ENCODE measurements around the gene NGEF.

NGEF gene

GRCh38 chr2:232870766-232871371, 142.2 kb downstream of the NGEF start:
- H3K4me3 ChIP-seq (ENCODE audit: control insufficient read depth in 1 of 7, extremely low read depth in 1 of 7, insufficient read depth in 4 of 7, low read depth in 2 of 7, low read length in 6 of 7), result no peak overlapping the region
- DNase-seq, result no peak
- ChIA-PET POLR2A (interaction anchor here (0.6 kb wide), 1 partner anchor 42 kb away, joined by 5 read pairs; no protein-coding TSS in a partner anchor), CTCF (interaction anchor here (1.2 to 1.4 kb wide), 2 partner anchors 8 to 17 kb away, joined by 3 read pairs; no protein-coding TSS in a partner anchor)
- H3K9me3 ChIP-seq (ENCODE audit: control extremely low read depth in 1 of 5, control insufficient read depth in 4 of 5, insufficient read depth in 2 of 5, low read depth in 1 of 5, low read length in 4 of 5), result no peaks in the 10 kb centered on the region
- peaks cover 0 to 2% (median 0%) of the 10 kb centered on the region in 4 experiments for H3K36me3 ChIP-seq (ENCODE audit: control insufficient read depth in 4 of 4, insufficient read depth in 4 of 4, low read length in 3 of 4)
- peaks cover 0 to 14% (median 2%) of the 10 kb centered on the region in 5 experiments for H3K27me3 ChIP-seq (replicated peaks in 2 of 5; ENCODE audit: control insufficient read depth in 4 of 5, insufficient read depth in 5 of 5, low read length in 4 of 5)
- no peak overlapping the region for H3K27ac ChIP-seq (ENCODE audit: insufficient read depth in 1 of 2, low read depth in 1 of 2, low read length in 2 of 2, poor library complexity in 1 of 2, severe bottlenecking in 2 of 2)
- WGBS (ENCODE audit: insufficient coverage), result 97% methylated on average over 16 of the region's 17 CpGs
- peaks cover 0 to 21% (median 9%) of the 10 kb centered on the region in 4 experiments for H3K4me1 ChIP-seq (ENCODE audit: control extremely low read depth in 1 of 4, control insufficient read depth in 4 of 4, insufficient read depth in 4 of 4, low read length in 3 of 4)

- no peak within 1 kb of the TSS for H3K4me3 ChIP-seq (ENCODE audit: control insufficient read depth in 1 of 7, extremely low read depth in 1 of 7, insufficient read depth in 4 of 7, low read depth in 2 of 7, low read length in 6 of 7)
- H3K4me1 ChIP-seq (ENCODE audit: control extremely low read depth in 1 of 4, control insufficient read depth in 4 of 4, insufficient read depth in 4 of 4, low read length in 3 of 4), result peaks cover 0 to 14% (median 5%) of the 10 kb centered on the region in 4 experiments
- POLR2A ChIA-PET, result interaction anchor here (0.6 kb wide), 1 partner anchor 42 kb away, joined by 5 read pairs; no protein-coding TSS in a partner anchor
- CTCF ChIA-PET, result interaction anchor here (1.2 to 1.4 kb wide), 2 partner anchors 7 to 16 kb away, joined by 3 read pairs; no protein-coding TSS in a partner anchor
- WGBS (ENCODE audit: insufficient coverage), result 94% methylated on average over 16 of the region's 21 CpGs
- H3K27me3 ChIP-seq (replicated peaks in 2 of 5; ENCODE audit: control insufficient read depth in 4 of 5, insufficient read depth in 5 of 5, low read length in 4 of 5), result peaks cover 0 to 8% (median under 1%) of the 10 kb centered on the region in 5 experiments
- peaks cover 0 to 2% (median 0%) of the 10 kb centered on the region in 4 experiments for H3K36me3 ChIP-seq (ENCODE audit: control insufficient read depth in 4 of 4, insufficient read depth in 4 of 4, low read length in 3 of 4)
- no peaks in the 10 kb centered on the region for H3K9me3 ChIP-seq (ENCODE audit: control extremely low read depth in 1 of 5, control insufficient read depth in 4 of 5, insufficient read depth in 2 of 5, low read depth in 1 of 5, low read length in 4 of 5)
- H3K27ac ChIP-seq (ENCODE audit: insufficient read depth in 1 of 2, low read depth in 1 of 2, low read length in 2 of 2, poor library complexity in 1 of 2, severe bottlenecking in 2 of 2), result no peak within 1 kb of the TSS
- DNase-seq, result no peak
Measured at GRCh38 chr2:232870018-232870765, 142.9 kb downstream of the NGEF start, which contains the start of gene SNORC. Gene SNORC (plus strand): TSS chr2:232870264. CDS start chr2:232870342, 78 bp downstream.

- Histone ChIP-seq H3K9me3 (ENCODE audit: control extremely low read depth in 1 of 5, control insufficient read depth in 4 of 5, insufficient read depth in 2 of 5, low read depth in 1 of 5, low read length in 4 of 5) (no peaks in the 10 kb centered on the region), H3K4me1 (ENCODE audit: control extremely low read depth in 1 of 4, control insufficient read depth in 4 of 4, insufficient read depth in 4 of 4, low read length in 3 of 4) (peaks cover 0 to 14% (median 5%) of the 10 kb centered on the region in 4 experiments), H3K27ac (ENCODE audit: insufficient read depth in 1 of 2, low read depth in 1 of 2, low read length in 2 of 2, poor library complexity in 1 of 2, severe bottlenecking in 2 of 2) (no peak overlapping the region), H3K27me3 (replicated peaks in 2 of 5; ENCODE audit: control insufficient read depth in 4 of 5, insufficient read depth in 5 of 5, low read length in 4 of 5) (no peaks in the 10 kb centered on the region), H3K4me3 (ENCODE audit: control insufficient read depth in 1 of 7, extremely low read depth in 1 of 7, insufficient read depth in 4 of 7, low read depth in 2 of 7, low read length in 6 of 7) (no peak overlapping the region), H3K36me3 (ENCODE audit: control insufficient read depth in 4 of 4, insufficient read depth in 4 of 4, low read length in 3 of 4) (peaks cover 0 to 2% (median 0%) of the 10 kb centered on the region in 4 experiments)
- 96% methylated on average over 13 of the region's 15 CpGs for WGBS (ENCODE audit: insufficient coverage)
- no peak for DNase-seq
- ChIA-PET CTCF (no interaction called here), POLR2A (no interaction called here)
Measured at GRCh38 chr2:232869138-232870017, 143.7 kb downstream of the NGEF start.

- no CpG with 5 or more reads among the region's 4 CpGs for WGBS (ENCODE audit: insufficient coverage)
- CTCF ChIA-PET, result no interaction called here
- H3K27me3 ChIP-seq (replicated peaks in 2 of 5; ENCODE audit: control insufficient read depth in 4 of 5, insufficient read depth in 5 of 5, low read length in 4 of 5), result no peaks in the 10 kb centered on the region
- peaks cover 0 to 2% (median 0%) of the 10 kb centered on the region in 4 experiments for H3K4me1 ChIP-seq (ENCODE audit: control extremely low read depth in 1 of 4, control insufficient read depth in 4 of 4, insufficient read depth in 4 of 4, low read length in 3 of 4)
- no peak for DNase-seq
- POLR2A ChIA-PET, result interaction anchor here (0.8 kb wide), 1 partner anchor 13 kb away, joined by 3 read pairs; no protein-coding TSS in a partner anchor
- no peaks in the 10 kb centered on the region for H3K9me3 ChIP-seq (ENCODE audit: control extremely low read depth in 1 of 5, control insufficient read depth in 4 of 5, insufficient read depth in 2 of 5, low read depth in 1 of 5, low read length in 4 of 5)
- H3K27ac ChIP-seq (ENCODE audit: insufficient read depth in 1 of 2, low read depth in 1 of 2, low read length in 2 of 2, poor library complexity in 1 of 2, severe bottlenecking in 2 of 2), result no peak overlapping the region
- H3K4me3 ChIP-seq (ENCODE audit: control insufficient read depth in 1 of 7, extremely low read depth in 1 of 7, insufficient read depth in 4 of 7, low read depth in 2 of 7, low read length in 6 of 7), result no peak overlapping the region
- peaks cover 0 to 6% (median 3%) of the 10 kb centered on the region in 4 experiments for H3K36me3 ChIP-seq (ENCODE audit: control insufficient read depth in 4 of 4, insufficient read depth in 4 of 4, low read length in 3 of 4)
Measured at GRCh38 chr2:232866104-232866503, 147.0 kb downstream of the NGEF start.

- WGBS (ENCODE audit: insufficient coverage), result no CpG with 5 or more reads among the region's 1 CpG
- no peaks in the 10 kb centered on the region for H3K9me3 ChIP-seq (ENCODE audit: control extremely low read depth in 1 of 5, control insufficient read depth in 4 of 5, insufficient read depth in 2 of 5, low read depth in 1 of 5, low read length in 4 of 5)
- no peaks in the 10 kb centered on the region for H3K4me1 ChIP-seq (ENCODE audit: control extremely low read depth in 1 of 4, control insufficient read depth in 4 of 4, insufficient read depth in 4 of 4, low read length in 3 of 4)
- H3K36me3 ChIP-seq (ENCODE audit: control insufficient read depth in 4 of 4, insufficient read depth in 4 of 4, low read length in 3 of 4), result peaks cover 0 to 12% (median 7%) of the 10 kb centered on the region in 4 experiments
- CTCF ChIA-PET, result interaction anchor here (0.6 kb wide), 1 partner anchor 937 kb away, joined by 3 read pairs; no protein-coding TSS in a partner anchor
- no peak overlapping the region for H3K27ac ChIP-seq (ENCODE audit: insufficient read depth in 1 of 2, low read depth in 1 of 2, low read length in 2 of 2, poor library complexity in 1 of 2, severe bottlenecking in 2 of 2)
- H3K4me3 ChIP-seq (ENCODE audit: control insufficient read depth in 1 of 7, extremely low read depth in 1 of 7, insufficient read depth in 4 of 7, low read depth in 2 of 7, low read length in 6 of 7), result no peak overlapping the region
- no peaks in the 10 kb centered on the region for H3K27me3 ChIP-seq (replicated peaks in 2 of 5; ENCODE audit: control insufficient read depth in 4 of 5, insufficient read depth in 5 of 5, low read length in 4 of 5)
- DNase-seq, result no peak
- POLR2A ChIA-PET, result no interaction called here
Measured at GRCh38 chr2:232865165-232865564, 147.9 kb downstream of the NGEF start.

- H3K27ac ChIP-seq (ENCODE audit: insufficient read depth in 1 of 2, low read depth in 1 of 2, low read length in 2 of 2, poor library complexity in 1 of 2, severe bottlenecking in 2 of 2), result no peak overlapping the region
- H3K9me3 ChIP-seq (ENCODE audit: control extremely low read depth in 1 of 5, control insufficient read depth in 4 of 5, insufficient read depth in 2 of 5, low read depth in 1 of 5, low read length in 4 of 5), result no peaks in the 10 kb centered on the region
- POLR2A ChIA-PET, result no interaction called here
- no peaks in the 10 kb centered on the region for H3K27me3 ChIP-seq (replicated peaks in 2 of 5; ENCODE audit: control insufficient read depth in 4 of 5, insufficient read depth in 5 of 5, low read length in 4 of 5)
- WGBS (ENCODE audit: insufficient coverage), result 100% methylated on average over 1 of the region's 2 CpGs
- no peaks in the 10 kb centered on the region for H3K4me1 ChIP-seq (ENCODE audit: control extremely low read depth in 1 of 4, control insufficient read depth in 4 of 4, insufficient read depth in 4 of 4, low read length in 3 of 4)
- H3K36me3 ChIP-seq (ENCODE audit: control insufficient read depth in 4 of 4, insufficient read depth in 4 of 4, low read length in 3 of 4), result peaks cover 5 to 21% (median 13%) of the 10 kb centered on the region in 4 experiments
- no peak for DNase-seq
- H3K4me3 ChIP-seq (ENCODE audit: control insufficient read depth in 1 of 7, extremely low read depth in 1 of 7, insufficient read depth in 4 of 7, low read depth in 2 of 7, low read length in 6 of 7), result no peak overlapping the region
- CTCF ChIA-PET, result no interaction called here
Measured at GRCh38 chr2:232863996-232864395, 149.1 kb downstream of the NGEF start.

Data from common myeloid progenitor, CD34-positive (primary cell).